ENCODE data around the gene GRPR.
"Not testable (repeated sequence)": the region's sequence is repeated elsewhere in the genome, so short reads cannot be mapped to it uniquely, and the experiment has no call there.

Gene GRPR

DNA sequence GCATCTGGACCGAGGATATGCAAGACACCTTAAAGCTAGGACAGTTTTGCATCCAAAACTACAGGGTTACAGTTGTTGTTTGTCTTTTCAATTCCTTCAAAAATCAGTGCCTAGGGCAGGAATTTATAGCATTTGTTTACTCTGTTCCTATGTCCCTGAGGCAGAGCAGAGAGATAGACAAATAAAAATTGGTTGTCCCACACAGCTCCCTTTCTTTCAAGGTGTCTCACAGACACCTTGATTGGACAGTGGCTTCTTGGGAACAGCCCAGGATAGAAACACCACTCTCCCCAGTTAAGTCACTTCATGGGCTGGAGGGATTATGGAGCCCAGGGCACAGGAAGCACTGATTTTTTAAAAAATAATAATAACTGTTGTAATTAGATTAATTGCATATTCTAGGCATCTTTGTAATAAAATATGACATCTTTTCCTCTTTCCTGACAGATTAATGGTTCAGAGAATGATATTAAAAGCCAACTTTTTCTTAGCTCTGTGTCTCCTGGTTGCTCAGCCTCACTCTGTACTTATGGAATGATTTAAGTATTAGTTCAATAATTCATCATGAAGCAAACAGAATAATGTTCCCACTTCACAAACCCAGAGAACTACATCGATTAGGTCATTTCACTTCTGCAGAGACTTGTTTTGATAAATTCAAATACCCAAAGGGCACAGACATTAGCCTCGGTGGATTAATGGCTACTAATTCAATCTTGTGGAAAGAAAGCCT, 52.1 kb downstream of the GRPR start:
- Histone ChIP-seq H3K4me3 (ENCODE audit: low read depth, low read length) (no peak overlapping the region), H3K27me3 (ENCODE audit: control insufficient read depth, insufficient read depth, low read length) (no peaks in the 10 kb centered on the region), H3K36me3 (ENCODE audit: control insufficient read depth, insufficient read depth, low read length) (peaks cover 89% of the 10 kb centered on the region), H3K9ac (ENCODE audit: low read length) (no peak overlapping the region), H3K9me3 (ENCODE audit: control insufficient read depth, insufficient read depth, low read depth, low read length) (no peaks in the 10 kb centered on the region), H3K4me1 (ENCODE audit: control insufficient read depth, insufficient read depth, low read length) (peaks cover 26% of the 10 kb centered on the region), H3K27ac (ENCODE audit: low read depth, low read length) (no peak overlapping the region)

DNA sequence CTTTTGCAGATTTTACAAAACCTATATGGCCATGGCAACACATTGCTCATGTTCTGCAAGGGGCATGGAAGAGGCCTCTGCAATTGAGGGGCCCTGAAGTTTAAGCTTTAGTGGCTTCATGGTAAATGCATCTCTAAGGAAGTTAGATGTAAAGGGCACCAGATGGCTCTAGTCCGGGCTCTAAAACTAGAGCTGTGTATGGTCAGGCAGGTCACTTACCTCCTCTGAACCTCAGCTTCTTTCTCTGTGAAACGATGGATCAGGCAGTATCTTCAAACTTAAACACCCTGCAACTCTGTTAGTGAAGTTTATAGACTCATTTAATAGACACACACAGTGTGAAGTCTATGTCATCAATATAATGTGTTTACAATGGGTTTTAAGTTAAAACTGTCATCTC, 53.9 kb downstream of the GRPR start:
- Histone ChIP-seq H3K9ac (ENCODE audit: low read length) (no peak overlapping the region), H3K9me3 (ENCODE audit: control insufficient read depth, insufficient read depth, low read depth, low read length) (no peaks in the 10 kb centered on the region), H3K36me3 (ENCODE audit: control insufficient read depth, insufficient read depth, low read length) (peaks cover 85% of the 10 kb centered on the region), H3K4me1 (ENCODE audit: control insufficient read depth, insufficient read depth, low read length) (peaks cover 29% of the 10 kb centered on the region), H3K27ac (ENCODE audit: low read depth, low read length) (no peak overlapping the region), H3K4me3 (ENCODE audit: low read depth, low read length) (no peak overlapping the region; the same call in 1 of the 2 replicates), H3K27me3 (ENCODE audit: control insufficient read depth, insufficient read depth, low read length) (no peaks in the 10 kb centered on the region)

DNA sequence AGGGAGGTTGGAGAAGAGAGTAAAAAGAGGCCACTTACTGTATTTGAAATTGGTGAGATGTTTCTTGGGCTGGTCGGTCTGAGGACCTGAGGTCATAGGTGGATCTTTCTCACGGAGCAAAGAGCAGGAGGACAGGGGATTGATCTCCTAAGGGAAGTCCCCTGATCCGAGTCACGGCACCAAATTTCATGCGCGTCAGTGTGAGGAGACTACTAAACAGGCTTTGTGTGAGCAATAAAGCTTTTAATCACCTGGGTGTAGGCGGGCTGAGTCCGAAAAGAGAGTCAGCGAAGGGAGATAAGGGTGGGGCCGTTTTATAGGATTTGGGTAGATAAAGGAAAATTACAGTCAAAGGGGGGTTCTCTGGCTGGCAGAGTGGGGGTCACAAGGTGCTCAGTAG, 60.5 kb downstream of the GRPR start:
- Histone ChIP-seq H3K36me3 (ENCODE audit: control insufficient read depth, insufficient read depth, low read length) (peaks cover 25% of the 10 kb centered on the region; the same call in 1 of the 2 replicates), H3K4me3 (ENCODE audit: low read depth, low read length) (peak overlapping the region; percentile 76), H3K27ac (ENCODE audit: low read depth, low read length) (peak overlapping the region; percentile 85; the same call in 1 of the 2 replicates), H3K9ac (ENCODE audit: low read length) (peak overlapping the region; percentile 99), H3K4me1 (ENCODE audit: control insufficient read depth, insufficient read depth, low read length) (peaks cover 52% of the 10 kb centered on the region)
- not testable (repeated sequence) for H3K9me3 ChIP-seq (ENCODE audit: control insufficient read depth, insufficient read depth, low read depth, low read length); H3K27me3 ChIP-seq (ENCODE audit: control insufficient read depth, insufficient read depth, low read length)

DNA sequence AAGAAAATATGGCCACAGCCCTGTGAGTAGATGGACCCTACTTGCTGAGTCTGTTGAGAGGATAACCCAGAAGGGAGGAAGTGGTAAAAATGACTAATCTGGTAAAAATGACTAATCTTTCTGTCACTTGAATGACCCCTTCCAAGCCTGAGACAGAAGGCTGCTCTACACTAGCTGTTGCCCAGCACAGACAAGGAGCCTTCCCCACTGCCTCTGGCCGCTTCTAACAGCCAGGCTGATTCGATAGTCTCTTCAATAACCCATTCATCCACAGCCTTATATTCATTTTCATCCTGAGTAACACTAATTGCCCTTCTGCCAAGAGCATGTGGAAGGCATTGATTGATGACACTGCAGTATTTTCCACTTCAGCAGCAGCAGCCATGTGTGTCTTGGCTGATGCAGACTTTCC, 62.4 kb downstream of the GRPR start:
- Histone ChIP-seq H3K9me3 (ENCODE audit: control insufficient read depth, insufficient read depth, low read depth, low read length) (no peaks in the 10 kb centered on the region), H3K27ac (ENCODE audit: low read depth, low read length) (peak overlapping the region; percentile 93), H3K4me1 (ENCODE audit: control insufficient read depth, insufficient read depth, low read length) (peaks cover 62% of the 10 kb centered on the region), H3K4me3 (ENCODE audit: low read depth, low read length) (peak overlapping the region; percentile 13; the same call in 1 of the 2 replicates), H3K36me3 (ENCODE audit: control insufficient read depth, insufficient read depth, low read length) (peaks cover 15% of the 10 kb centered on the region; the same call in 1 of the 2 replicates), H3K27me3 (ENCODE audit: control insufficient read depth, insufficient read depth, low read length) (no peaks in the 10 kb centered on the region), H3K9ac (ENCODE audit: low read length) (peak overlapping the region; percentile 99)

DNA sequence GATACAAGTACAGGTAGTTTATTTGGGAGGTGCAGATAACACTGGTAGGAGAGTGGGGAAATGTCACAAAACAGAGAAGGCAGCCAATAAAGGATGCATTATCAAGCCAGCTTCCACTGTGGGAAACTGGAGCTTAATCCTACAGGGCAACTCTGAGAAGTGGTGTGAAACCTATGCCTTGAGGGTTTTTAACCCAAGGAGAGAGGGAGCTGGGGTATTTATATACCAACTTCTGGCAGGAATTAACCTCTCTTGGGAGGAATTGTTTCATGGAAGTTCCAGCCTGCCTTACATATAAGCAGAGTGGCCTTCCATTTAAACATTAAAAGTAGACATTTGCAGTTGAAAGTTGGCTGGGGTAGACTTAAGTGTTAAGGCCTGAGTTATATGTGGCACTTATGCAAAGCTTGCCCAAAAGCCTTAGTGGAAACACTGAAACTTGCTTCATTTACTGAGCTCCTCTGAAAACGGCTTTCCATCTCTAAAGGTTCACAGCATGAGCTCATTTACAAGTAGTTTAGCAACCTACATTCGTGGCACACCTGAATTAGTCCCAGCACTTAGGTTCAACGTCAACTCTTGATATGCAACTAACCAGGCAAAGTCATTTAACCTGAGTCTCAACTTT, 63.1 kb downstream of the GRPR start:
- H3K27ac ChIP-seq (ENCODE audit: low read depth, low read length): peak overlapping the region; percentile 93
- H3K4me1 ChIP-seq (ENCODE audit: control insufficient read depth, insufficient read depth, low read length): peaks cover 62% of the 10 kb centered on the region
- H3K27me3 ChIP-seq (ENCODE audit: control insufficient read depth, insufficient read depth, low read length): no peaks in the 10 kb centered on the region
- peak overlapping the region; percentile 13; the same call in 1 of the 2 replicates for H3K4me3 ChIP-seq (ENCODE audit: low read depth, low read length)
- H3K9ac ChIP-seq (ENCODE audit: low read length): peak overlapping the region; percentile 99
- H3K9me3 ChIP-seq (ENCODE audit: control insufficient read depth, insufficient read depth, low read depth, low read length): no peaks in the 10 kb centered on the region
- peaks cover 10% of the 10 kb centered on the region; the same call in 1 of the 2 replicates for H3K36me3 ChIP-seq (ENCODE audit: control insufficient read depth, insufficient read depth, low read length)

DNA sequence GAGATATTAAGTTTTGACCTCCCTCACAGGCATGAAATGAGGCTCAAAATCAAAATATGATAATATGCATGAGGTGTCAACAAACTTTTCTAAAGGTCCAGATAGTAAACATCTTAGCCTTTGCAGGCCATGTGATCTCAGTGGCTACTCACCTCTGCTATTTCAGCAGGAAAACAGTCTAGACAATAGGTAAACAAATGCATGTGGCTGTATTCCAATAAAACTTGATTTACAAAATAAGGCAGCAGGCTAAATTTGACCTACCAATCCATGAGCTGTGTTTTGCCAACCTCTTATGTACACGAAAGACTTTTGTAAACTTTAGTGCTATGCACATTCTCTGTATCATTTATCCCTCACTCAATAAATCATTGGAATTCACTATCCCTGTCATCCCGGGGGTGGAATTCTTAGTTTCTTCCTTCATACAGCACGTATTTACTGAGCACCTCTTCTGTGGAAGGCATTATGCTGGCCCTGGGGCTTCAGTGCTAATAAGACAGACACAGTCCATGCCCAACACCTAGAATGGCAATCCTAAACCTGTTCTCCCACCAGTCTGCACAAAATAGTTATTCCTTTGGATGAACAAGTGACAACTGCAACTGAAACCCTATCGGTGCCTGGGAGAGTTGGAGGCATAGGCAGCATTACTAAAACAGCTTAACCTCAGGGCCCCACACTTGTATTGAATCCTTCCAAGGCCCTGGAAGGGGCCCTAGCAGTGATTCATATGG, 63.8 kb downstream of the GRPR start:
- Histone ChIP-seq H3K27me3 (ENCODE audit: control insufficient read depth, insufficient read depth, low read length) (no peaks in the 10 kb centered on the region), H3K9ac (ENCODE audit: low read length) (peak overlapping the region; percentile 99), H3K27ac (ENCODE audit: low read depth, low read length) (peak overlapping the region; percentile 93), H3K9me3 (ENCODE audit: control insufficient read depth, insufficient read depth, low read depth, low read length) (no peaks in the 10 kb centered on the region), H3K4me3 (ENCODE audit: low read depth, low read length) (peak overlapping the region; percentile 7; the same call in 1 of the 2 replicates), H3K4me1 (ENCODE audit: control insufficient read depth, insufficient read depth, low read length) (peaks cover 63% of the 10 kb centered on the region), H3K36me3 (ENCODE audit: control insufficient read depth, insufficient read depth, low read length) (peaks cover 4% of the 10 kb centered on the region; the same call in 1 of the 2 replicates)

DNA sequence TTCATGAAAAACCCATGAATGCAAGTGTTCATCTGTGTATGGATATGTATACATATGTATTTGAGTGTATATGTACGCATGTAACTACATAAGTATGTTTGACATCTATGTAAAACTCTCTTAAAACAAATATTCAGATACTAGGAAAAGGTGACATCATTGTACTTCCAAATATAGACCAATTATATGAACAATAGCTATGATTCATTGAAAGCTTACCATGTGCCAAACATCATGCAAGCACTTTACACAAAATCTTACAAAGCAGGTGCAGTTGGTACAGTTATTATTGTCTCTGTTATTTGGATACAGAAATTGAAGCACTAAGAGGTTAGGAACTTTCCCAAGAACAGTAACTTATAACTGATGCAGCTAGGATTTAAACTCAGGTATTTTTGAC, 65.3 kb downstream of the GRPR start:
- H3K27me3 ChIP-seq (ENCODE audit: control insufficient read depth, insufficient read depth, low read length): no peaks in the 10 kb centered on the region
- no peaks in the 10 kb centered on the region for H3K36me3 ChIP-seq (ENCODE audit: control insufficient read depth, insufficient read depth, low read length)
- H3K4me3 ChIP-seq (ENCODE audit: low read depth, low read length): no peak overlapping the region

DNA sequence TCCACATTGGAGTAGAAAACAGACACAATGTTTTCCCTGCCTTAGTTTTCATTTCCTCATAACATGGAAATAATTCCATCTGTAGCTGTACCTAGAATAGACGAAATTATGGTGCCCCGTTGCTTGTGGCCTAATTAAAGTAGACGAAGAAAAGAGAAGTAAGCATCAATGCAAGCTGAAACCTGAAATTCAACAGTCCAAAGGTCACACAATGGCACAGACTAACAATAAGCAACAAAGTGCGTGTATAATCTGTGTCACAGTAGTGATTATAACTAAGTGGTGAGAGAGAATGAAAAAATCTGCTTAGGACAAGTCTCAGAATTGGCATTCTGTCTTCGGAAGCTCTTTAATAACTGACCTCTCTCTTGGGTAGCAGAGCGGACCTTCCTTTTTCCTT, 68.2 kb downstream of the GRPR start:
- no peak overlapping the region for H3K4me3 ChIP-seq (ENCODE audit: low read depth, low read length)
- no peak overlapping the region for H3K9ac ChIP-seq (ENCODE audit: low read length)
- H3K36me3 ChIP-seq (ENCODE audit: control insufficient read depth, insufficient read depth, low read length): no peaks in the 10 kb centered on the region
- H3K27me3 ChIP-seq (ENCODE audit: control insufficient read depth, insufficient read depth, low read length): no peaks in the 10 kb centered on the region
- no peaks in the 10 kb centered on the region; the same call in 1 of the 2 replicates for H3K9me3 ChIP-seq (ENCODE audit: control insufficient read depth, insufficient read depth, low read depth, low read length)
- H3K27ac ChIP-seq (ENCODE audit: low read depth, low read length): no peak overlapping the region
- peaks cover 44% of the 10 kb centered on the region for H3K4me1 ChIP-seq (ENCODE audit: control insufficient read depth, insufficient read depth, low read length)

More for the DNA sequence above, 65.3 kb downstream of the GRPR start:
- Histone ChIP-seq H3K4me1 (ENCODE audit: control insufficient read depth, insufficient read depth, low read length) (peaks cover 63% of the 10 kb centered on the region), H3K27ac (ENCODE audit: low read depth, low read length) (peak overlapping the region; percentile 93; the same call in 1 of the 2 replicates), H3K9ac (ENCODE audit: low read length) (no peak overlapping the region), H3K9me3 (ENCODE audit: control insufficient read depth, insufficient read depth, low read depth, low read length) (no peaks in the 10 kb centered on the region; the same call in 1 of the 2 replicates)

DNA sequence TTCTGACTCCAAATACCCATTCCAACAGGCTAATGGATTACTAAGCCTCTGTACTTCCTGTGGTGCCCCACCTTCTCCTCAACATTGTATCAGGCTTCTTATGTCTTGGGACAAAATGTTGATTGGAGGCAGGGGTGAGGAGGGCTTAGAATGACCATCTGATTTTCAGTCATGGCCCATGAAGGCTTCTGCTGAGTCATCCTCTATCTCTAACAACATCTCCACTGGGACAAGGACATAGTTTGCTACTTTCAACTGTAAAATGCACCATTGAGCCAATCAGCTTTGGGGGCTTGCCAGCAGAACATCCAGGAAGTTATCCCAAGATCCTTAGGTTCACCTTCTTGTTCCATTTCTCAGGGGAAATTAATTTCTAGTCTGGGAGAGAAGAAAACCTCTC, 73.5 kb downstream of the GRPR start:
- Histone ChIP-seq H3K9ac (ENCODE audit: low read length) (no peak overlapping the region), H3K27me3 (ENCODE audit: control insufficient read depth, insufficient read depth, low read length) (no peaks in the 10 kb centered on the region), H3K27ac (ENCODE audit: low read depth, low read length) (peak overlapping the region; percentile 32; the same call in 1 of the 2 replicates), H3K4me3 (ENCODE audit: low read depth, low read length) (no peak overlapping the region), H3K9me3 (ENCODE audit: control insufficient read depth, insufficient read depth, low read depth, low read length) (no peaks in the 10 kb centered on the region; the same call in 1 of the 2 replicates), H3K4me1 (ENCODE audit: control insufficient read depth, insufficient read depth, low read length) (peaks cover 43% of the 10 kb centered on the region), H3K36me3 (ENCODE audit: control insufficient read depth, insufficient read depth, low read length) (no peaks in the 10 kb centered on the region; the same call in 1 of the 2 replicates)

DNA sequence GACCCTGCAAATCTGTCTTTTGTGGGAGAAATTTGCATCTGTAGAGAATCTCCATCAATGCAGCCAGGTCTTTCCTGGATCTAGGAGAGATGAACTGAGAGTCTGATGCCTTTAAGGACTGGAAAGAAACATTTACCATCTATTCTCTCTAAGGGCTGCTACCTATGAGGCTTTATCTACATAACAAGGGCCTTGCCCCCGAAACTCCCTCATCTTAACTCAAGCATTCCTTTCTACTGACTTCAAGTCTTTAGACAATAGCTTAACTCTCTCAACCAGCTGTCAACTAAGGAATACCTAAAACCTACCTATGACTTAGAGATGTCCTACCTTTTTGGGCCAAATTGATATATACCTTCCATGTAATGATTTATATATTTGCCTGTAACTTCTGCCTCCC, 76.0 kb downstream of the GRPR start:
- H3K4me3 ChIP-seq (ENCODE audit: low read depth, low read length): peak overlapping the region; percentile 17; the same call in 1 of the 2 replicates
- peak overlapping the region; percentile 73 for H3K9ac ChIP-seq (ENCODE audit: low read length)
- H3K27me3 ChIP-seq (ENCODE audit: control insufficient read depth, insufficient read depth, low read length): no peaks in the 10 kb centered on the region
- no peaks in the 10 kb centered on the region for H3K9me3 ChIP-seq (ENCODE audit: control insufficient read depth, insufficient read depth, low read depth, low read length)
- H3K27ac ChIP-seq (ENCODE audit: low read depth, low read length): peak overlapping the region; percentile 94
- H3K4me1 ChIP-seq (ENCODE audit: control insufficient read depth, insufficient read depth, low read length): peaks cover 43% of the 10 kb centered on the region
- no peaks in the 10 kb centered on the region; the same call in 1 of the 2 replicates for H3K36me3 ChIP-seq (ENCODE audit: control insufficient read depth, insufficient read depth, low read length)
